Choroid plexus epithelial cell (primary cell): Measurements from ENCODE around the gene TNIP2.

Experiments used
- DNase-seq: peaks from one replicate; pipeline ENCODE4 v3.0.0-alpha.2; 2010; ENCODE audit warnings: low read depth
- H3K4me3 ChIP-seq: 2 replicates; pipeline ENCODE4 v1.5.1; 2011; ENCODE audit warnings: low read depth, mild to moderate bottlenecking, control low read depth, low read length, moderate library complexity
- CTCF ChIP-seq: conservative IDR thresholded peaks from 2 replicates; pipeline ENCODE4 v1.5.1; 2011; ENCODE audit warnings: low read depth, mild to moderate bottlenecking, control low read depth, inconsistent platforms, low read length, moderate library complexity

Gene TNIP2

GRCh38 chr4:2745981-2746806, 9.9 kb downstream of the TNIP2 start:
- no peak for TF ChIP-seq CTCF

GRCh38 chr4:2745516-2745915, 10.6 kb downstream of the TNIP2 start:
- no peak for TF ChIP-seq CTCF
- no peak overlapping the region for H3K4me3 ChIP-seq
- DNase-seq = no peak

More at GRCh38 chr4:2745981-2746806, 9.9 kb downstream of the TNIP2 start:
- no peak overlapping the region for H3K4me3 ChIP-seq
- DNase-seq = peak; percentile 43

GRCh38 chr4:2744576-2745270, 11.4 kb downstream of the TNIP2 start:
- DNase-seq = no peak
- TF ChIP-seq CTCF = no peak
- no peak overlapping the region for H3K4me3 ChIP-seq

- TF ChIP-seq CTCF = no peak
- no peak overlapping the region for H3K4me3 ChIP-seq
These were observed 12.4 kb downstream of the TNIP2 start for GRCh38 chr4:2743518-2744445.

GRCh38 chr4:2742823-2743517, 13.2 kb downstream of the TNIP2 start:
- no peak overlapping the region for H3K4me3 ChIP-seq
- DNase-seq = no peak
- no peak for TF ChIP-seq CTCF

More at GRCh38 chr4:2743518-2744445, 12.4 kb downstream of the TNIP2 start:
- no peak for DNase-seq

- TF ChIP-seq CTCF = no peak
- no peak overlapping the region for H3K4me3 ChIP-seq
- no peak for DNase-seq
These were observed 13.9 kb downstream of the TNIP2 start for GRCh38 chr4:2742081-2742822.
